ENCODE data around the gene CBFB.
"Not testable (repeated sequence)": the region's sequence is repeated elsewhere in the genome, so short reads cannot be mapped to it uniquely, and the experiment has no call there.

The CBFB gene

GRCh38 chr16:67098599-67098998, 69.7 kb downstream of the CBFB start:
- no peak for DNase-seq (ENCODE audit: low read depth)

- DNase-seq (ENCODE audit: low read depth): no peak
Observed at GRCh38 chr16:67100569-67101310, 71.8 kb downstream of the CBFB start.

- no peak for DNase-seq (ENCODE audit: low read depth)
Observed at GRCh38 chr16:67101311-67102082, 72.5 kb downstream of the CBFB start.

DNA sequence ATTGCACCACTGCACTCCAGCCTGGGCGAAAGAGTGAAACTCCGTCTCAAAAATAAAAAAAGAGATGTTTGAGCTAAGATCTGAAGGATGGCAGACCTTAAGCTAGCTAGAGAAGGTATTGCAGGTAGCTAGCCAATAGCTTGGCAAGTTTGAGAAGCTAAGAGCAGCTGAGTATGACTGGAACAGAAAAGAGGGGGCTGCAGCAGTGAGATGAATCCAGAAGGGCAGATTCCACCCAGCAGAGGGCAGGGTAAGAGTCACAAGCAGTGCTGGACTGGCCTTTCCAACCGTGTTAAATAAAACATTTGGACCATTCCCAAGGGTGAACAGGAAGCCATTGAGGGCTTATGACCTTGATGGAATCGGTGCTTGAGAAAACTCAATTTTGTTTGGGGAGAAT, 75.1 kb downstream of the CBFB start:
- DNase-seq (ENCODE audit: low read depth): no peak

DNA sequence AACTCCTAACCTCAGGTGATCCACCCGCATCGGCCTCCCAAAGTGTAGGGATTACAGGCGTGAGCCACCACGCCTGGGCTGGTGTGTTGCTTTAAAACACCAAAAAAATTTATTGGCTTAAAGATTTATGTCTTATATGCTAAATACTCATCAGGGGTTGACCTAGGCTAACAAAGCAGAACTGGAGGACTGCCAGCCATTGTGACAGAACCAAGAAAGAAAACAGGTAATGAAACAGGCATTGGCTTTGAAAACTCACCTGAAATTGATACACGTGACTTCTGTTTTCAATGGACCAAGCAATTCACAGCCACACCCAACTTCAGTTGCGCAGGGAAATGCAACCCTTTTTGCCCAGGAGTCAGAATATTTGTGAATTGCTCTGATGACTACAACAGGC, 75.9 kb downstream of the CBFB start:
- no peak for DNase-seq (ENCODE audit: low read depth)

DNA sequence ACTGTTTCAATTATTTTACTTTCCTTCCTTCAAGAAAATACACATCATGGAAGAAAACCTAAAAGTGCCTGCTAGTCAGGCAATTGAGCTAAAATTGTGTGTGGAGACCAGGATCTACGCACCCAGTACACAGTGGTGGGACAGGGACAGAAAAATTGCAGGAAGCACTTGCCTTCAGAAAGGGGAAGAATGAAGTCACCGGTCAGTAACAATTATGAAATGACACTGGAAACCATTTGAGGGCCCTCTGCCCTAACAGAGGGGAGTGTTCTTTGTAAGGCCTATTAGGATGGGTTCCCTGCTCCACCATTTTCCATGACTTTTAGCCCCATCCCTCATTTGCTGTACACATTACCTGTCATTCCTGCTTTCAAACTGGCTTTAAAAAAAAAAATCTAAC, 76.3 kb downstream of the CBFB start:
- no peak for DNase-seq (ENCODE audit: low read depth)

DNA sequence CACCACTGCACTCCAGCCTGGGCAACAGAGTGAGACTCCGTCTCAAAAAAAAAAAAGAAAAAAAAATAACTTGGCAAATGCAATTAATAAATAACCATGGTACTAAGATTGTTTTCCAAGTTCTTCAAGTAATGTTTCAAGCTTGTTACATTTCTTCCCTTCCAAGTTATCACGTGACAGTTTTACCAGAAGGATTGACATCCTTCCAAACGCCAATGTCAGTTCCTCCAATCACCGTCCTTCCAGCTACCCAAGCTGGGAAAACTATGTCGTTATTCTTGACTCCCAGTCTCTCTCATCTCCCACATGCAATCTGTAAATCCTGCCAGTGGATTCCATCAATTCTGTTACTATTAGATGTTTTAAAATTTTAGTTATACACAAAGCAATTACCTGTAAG, 76.9 kb downstream of the CBFB start:
- no peak for DNase-seq (ENCODE audit: low read depth)

GRCh38 chr16:67108489-67108888, 79.5 kb downstream of the CBFB start:
- no peak for DNase-seq (ENCODE audit: low read depth)

GRCh38 chr16:67108931-67109406, 80.0 kb downstream of the CBFB start:
- DNase-seq (ENCODE audit: low read depth): no peak

DNA sequence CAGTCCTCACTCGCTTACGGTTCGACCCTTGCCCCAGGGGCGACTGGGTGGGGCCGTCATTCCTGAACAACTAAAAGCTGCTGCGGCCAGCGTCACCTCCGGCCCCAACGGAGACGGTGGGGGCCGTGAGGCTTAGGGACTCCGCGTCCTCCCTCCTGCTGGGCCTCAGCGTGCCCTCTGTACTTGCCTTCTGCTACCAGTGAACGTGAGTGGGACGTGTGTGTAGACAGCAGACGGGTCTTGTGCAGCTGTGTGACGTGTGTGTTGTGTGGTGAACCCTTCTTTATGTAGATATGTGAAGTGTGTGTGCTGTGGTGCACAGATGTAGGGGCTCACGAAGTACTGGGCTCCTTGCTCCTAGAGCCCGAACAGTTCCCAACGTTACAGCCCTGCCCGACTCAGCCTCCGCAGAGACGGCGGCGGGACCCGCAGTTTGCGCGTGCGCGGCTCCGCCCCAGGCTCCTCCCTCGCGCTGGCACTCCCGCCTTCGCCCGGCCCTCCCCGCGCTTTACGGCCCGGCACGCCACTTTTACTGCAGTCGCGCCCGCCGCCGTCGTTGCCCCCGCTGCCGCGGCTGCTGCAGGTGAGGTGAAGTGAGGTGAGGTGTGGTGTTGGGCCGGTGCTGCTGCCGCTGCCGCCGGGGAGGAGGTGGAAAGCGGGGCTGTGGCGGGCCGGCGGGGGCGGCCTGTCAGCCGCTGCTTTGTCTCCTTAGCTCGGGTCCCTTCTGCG, 80.6 kb downstream of the CBFB start, which contains the start of gene PHAF1:
Gene PHAF1, plus strand, starts transcription at position 535 of the 729 bp plus-strand sequence. CDS start 235 bp downstream, outside the sequence.
- DNase-seq (ENCODE audit: low read depth): peak; percentile 93

DNA sequence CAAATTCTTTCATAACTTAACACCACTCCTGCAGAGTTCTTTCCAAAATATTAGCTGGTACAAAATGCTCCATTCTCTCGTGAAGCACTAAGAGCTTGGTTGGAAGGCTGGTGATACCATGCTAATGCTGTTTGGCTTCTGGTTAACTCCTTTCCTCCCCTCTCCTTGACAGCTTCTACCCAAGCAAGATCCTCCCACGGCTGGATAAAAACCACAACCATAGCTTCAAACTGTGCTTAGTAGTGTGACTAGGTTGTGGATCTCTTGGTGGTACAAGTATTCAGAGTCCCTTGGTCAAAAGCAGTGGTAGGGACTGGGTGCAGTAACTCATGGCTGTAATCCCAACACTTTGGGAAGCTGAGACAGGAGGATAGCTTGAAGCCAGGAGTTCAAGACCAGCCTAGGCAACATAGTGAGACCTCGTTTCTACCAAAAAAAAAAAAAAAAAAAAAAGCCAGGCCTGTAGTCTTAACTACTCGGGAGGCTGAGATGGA, 83.0 kb downstream of the CBFB start:
- DNase-seq (ENCODE audit: low read depth): no peak

GRCh38 chr16:67112591-67113399, 83.8 kb downstream of the CBFB start:
- DNase-seq (ENCODE audit: low read depth): no peak

- no peak for DNase-seq (ENCODE audit: low read depth)
Observed at GRCh38 chr16:67114793-67115192, 85.8 kb downstream of the CBFB start.

GRCh38 chr16:67115639-67116038, 86.7 kb downstream of the CBFB start:
- no peak for DNase-seq (ENCODE audit: low read depth)

DNA sequence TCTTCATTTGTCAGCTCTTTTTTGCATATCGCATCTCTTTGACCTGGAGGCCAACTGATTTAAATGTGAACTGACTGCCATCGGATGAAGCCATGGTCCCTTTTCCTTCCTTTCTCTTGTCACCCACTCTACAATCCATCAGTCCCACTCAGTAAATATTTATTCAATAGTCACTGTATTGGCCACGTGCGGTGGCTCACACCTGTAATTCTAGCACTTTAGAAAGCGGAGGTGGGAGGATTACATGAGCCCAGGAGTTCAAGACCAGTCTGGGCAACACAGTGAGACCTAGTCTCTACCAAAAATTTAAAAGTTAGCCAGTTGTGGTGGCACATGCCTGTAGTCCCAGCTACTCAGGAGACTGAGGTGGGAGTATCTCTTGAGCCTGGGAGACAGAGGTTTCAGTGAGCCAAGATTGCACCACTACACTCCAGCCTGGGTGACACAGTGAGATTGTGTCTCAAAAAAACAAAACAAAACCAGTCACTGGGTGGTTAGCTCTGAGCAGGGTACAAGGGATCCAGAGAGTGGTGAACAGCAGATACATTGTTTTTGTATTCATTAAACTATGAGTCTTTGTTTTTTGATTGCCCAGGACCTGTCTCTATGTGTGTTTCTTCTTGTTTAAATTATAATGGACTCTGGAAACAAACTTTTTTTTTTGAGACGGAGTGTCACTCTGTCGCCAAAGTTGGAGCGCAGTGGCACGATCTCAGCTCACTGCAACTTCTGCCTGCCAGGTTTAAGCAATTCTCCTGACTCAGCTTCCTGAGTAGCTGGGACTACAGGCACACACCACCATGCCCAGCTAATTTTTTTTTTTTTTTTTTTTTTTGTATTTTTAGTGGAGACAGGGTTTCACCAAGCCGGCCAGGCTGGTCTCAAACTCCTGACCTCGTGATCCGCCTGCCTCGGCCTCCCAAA, 87.7 kb downstream of the CBFB start:
- DNase-seq (ENCODE audit: low read depth): no peak

DNA sequence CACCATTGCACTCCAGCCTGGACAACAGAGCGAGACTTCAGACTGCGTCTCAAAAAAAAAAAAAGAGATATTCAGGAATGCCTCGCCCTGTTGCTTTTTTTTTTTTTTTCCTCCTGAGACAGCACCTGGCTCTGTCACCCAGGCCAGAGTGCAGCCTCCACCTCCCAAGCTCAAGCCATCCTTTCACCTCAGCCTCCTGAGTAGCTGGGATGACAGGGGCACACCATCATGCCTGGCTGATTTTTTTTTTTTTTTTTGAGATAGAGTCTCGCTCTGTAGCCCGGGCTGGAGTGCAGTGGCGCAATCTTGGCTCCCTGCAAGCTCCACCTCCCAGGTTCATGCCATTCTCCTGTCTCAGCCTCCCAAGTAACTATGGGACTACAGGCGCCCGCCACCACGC, 88.8 kb downstream of the CBFB start:
- no peak for DNase-seq (ENCODE audit: low read depth)

DNA sequence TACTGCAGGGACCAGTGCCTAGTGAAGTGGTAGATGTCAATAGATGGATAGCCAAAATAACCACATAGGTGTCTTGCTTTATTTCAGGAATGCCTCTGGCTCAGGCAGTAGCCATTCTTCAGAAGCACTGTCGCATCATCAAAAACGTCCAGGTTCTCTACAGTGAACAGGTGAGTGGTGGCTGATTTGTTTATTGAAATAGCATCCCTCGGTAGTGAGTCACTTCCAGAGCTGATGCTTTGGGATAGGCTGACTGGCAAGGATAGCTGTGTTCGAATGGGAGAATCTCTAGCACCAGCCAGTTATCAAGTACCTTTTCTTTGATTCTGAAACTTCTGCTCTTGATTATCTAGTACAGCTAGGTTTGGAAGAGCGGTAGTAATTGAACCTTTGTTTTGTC, 91.1 kb downstream of the CBFB start:
- DNase-seq (ENCODE audit: low read depth): no peak

DNA sequence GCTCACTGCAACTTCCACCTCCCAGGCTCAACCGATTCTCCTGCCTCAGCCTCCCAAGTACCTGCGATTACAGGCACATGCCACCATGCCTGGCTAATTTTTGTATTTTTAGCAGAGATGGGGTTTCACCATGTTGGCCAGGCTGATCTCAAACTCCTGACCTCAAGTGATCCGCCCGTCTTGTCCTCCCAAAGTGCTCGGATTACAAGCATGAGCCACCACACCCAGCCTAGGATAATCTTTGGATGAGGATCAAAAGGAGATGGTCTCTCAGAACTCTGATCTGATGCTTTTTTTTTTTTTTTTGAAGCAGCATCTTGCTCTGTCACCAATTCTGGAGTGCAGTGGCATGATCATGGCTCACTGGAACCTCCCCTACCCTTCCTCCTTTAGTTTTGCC, 93.8 kb downstream of the CBFB start:
- not testable (repeated sequence) for DNase-seq (ENCODE audit: low read depth)

DNA sequence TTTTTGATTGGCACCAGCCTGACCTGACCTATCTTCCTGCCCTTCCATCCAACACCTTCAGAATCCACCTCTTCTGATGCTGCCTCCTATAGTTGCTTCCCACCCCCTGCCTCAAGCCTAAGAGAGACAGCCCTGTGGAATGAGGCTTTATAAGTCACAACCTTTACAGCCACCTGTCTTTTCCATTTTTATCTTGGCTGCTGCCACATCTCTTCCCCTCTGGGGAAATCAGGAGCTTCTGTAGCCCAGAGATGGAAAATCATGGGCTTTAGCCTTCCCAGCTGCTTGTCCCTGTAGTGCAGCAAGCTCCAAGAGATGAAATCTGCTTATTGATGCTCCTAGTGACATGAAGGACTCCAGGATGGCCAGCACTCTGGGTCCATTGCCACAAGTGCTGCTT, 99.5 kb downstream of the CBFB start:
- no peak for DNase-seq (ENCODE audit: low read depth)

GRCh38 chr16:67128887-67129286, 99.9 kb downstream of the CBFB start:
- no peak for DNase-seq (ENCODE audit: low read depth)

GRCh38 chr16:67129422-67129821, 100.5 kb downstream of the CBFB start:
- DNase-seq (ENCODE audit: low read depth): no peak

Data from stimulated activated CD8-positive, alpha-beta memory T cell treated with anti-CD3 and anti-CD28 coated beads, Interleukin-15, amount 100 ng/mL, for 1 hour (primary cell).